D341Med (cell line): ENCODE data around the gene CTRL.

Experiments used
- DNase-seq: peaks from one replicate; pipeline ENCODE4 v3.0.0; 2012; ENCODE audit warnings: low spot score

CTRL gene

DNA sequence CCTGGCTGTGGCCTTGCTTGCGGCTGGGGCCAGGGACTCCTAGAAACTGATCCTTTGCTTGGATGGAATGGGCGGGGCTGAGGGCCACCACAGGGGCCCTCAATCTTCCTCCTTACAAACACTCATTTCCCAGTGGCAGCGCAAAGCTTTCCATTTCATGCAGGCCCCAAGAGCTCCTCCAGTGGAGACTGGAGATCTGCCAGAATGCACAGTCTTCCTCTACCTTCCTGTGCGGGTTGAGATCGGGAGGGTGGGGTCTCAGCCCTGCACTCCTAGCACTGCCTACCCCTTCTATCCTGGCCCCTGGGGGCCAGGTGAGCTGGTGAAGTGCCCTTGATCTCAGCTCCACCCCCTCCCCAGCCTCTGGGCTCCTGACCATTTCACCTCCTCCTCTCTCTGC is 45.3 kb downstream of the CTRL start:
- DNase-seq: no peak

DNA sequence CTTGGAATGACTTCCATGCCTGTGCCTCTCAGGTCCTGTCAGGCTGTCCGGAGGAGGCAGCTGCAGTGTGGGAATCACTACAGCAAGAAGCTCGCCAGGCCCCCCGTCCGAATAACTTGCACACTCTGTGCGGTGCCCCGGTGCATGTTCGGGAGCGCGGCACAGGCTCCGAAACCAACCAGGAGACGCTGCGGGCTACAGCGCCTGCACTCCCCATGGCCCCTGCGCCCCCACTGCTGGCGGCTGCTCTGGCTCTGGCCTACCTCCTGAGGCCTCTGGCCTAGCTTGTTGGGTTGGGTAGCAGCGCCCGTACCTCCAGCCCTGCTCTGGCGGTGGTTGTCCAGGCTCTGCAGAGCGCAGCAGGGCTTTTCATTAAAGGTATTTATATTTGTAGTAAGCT is 45.7 kb downstream of the CTRL start:
- no peak for DNase-seq

DNA sequence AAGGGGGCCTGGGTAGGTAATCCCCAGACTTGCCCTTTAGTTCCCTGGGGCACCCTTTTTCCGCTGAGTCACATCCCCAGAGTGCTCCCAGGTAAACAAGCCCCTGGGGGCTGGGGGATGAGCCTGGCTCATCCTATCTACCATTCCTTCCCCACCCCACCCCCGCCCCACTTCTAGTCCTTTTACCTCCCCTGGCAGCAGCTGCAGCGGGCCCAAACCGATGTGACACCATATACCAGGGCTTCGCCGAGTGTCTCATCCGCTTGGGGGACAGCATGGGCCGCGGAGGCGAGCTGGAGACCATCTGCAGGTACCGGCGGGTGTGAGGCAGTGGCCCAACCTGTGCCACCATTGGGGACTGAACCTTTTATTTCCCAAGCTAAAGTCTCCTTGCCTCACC is 46.1 kb downstream of the CTRL start:
- no peak for DNase-seq

DNA sequence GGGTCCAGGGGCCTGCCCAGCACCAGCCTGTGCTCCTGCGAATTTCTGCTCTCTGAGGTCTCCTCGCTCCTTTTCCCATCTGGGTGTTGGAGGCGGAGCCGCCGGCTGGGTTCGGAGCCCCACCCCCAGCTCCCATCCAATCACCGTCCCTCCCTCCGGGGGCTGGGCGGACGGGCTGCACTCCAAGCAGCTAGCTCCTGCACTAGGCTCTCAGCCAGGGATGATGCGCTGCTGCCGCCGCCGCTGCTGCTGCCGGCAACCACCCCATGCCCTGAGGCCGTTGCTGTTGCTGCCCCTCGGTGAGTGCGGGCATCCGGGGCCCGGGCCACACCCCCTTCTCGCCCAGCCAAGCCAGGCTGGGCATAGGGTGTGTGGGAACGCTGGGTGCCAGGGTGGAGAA is 47.0 kb downstream of the CTRL start, which contains the start of gene NRN1L:
NRN1L (plus strand) TSS at position 202 of the 400 bp plus-strand sequence; CDS start at position 221, 19 bp downstream.
- DNase-seq: peak; percentile 96

DNA sequence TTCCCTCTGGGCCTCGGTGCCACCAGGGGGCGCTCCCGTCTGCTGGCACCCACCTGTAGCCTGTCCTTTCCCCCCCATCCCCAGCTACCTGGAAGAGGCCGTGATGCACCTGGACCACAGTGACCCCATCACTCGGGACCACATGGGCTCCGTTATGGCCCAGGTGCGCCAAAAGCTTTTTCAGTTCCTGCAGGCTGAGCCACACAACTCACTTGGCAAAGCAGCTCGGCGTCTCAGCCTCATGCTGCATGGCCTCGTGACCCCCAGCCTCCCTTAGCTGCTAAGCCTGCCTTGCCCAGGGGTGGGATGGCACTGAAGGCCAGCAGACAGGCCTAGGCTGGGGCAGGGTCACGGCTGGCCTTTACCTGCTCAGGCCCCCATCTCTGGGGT is 47.8 kb downstream of the CTRL start:
- peak; percentile 80 for DNase-seq

DNA sequence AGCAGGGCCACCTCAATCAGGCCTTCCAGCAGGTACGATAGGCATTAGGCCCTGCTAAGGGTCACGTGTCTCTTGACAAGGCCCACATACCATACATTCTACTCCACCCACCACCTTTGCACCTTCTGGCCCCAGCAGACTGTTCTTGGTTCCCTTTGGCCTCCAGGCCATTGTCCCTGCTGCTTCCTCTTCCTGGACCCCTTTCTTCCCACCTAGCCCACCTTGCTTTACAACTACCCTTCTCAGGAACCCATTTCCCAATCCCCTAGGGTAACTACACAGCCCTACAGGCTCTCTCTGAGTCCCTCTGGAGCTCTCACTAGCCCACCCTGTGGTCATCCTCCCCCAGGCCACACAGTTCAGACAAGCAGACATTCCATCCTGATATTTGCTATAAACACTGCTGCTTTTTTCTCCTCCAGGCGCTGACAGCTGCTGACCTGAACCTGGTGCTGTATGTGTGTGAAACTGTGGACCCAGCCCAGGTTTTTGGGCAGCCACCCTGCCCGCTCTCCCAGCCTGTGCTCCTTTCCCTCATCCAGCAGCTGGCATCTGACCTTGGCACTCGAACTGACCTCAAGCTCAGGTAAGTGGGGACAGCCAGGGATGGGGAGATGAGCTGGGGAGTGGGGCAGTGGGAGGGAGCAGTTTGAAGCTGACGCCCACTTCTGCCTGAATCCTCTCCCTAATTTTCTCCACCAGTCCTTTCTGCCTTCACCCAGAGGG is 48.4 kb downstream of the CTRL start:
- no peak for DNase-seq

DNA sequence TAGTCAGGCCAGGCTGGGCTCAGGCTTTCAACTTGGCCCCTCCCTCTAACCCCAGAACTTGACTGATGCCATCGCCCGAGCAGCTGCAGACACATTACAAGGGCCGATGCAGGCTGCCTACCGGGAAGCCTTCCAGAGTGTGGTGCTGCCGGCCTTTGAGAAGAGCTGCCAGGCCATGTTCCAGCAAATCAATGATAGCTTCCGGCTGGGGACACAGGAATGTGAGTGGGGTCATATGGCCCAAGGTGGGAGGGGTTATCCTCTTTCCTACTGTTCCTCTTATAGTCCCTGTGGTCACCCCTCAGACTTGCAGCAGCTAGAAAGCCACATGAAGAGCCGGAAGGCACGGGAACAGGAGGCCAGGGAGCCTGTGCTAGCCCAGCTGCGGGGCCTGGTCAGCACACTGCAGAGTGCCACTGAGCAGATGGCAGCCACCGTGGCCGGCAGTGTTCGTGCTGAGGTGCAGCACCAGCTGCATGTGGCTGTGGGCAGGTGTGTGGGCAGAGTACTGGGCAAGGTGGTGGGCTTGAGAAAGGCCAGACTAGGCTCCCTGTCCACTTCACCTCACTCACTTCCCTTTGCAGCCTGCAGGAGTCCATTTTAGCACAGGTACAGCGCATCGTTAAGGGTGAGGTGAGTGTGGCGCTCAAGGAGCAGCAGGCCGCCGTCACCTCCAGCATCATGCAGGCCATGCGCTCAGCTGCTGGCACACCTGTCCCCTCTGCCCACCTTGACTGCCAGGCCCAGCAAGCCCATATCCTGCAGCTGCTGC is 49.1 kb downstream of the CTRL start:
- DNase-seq: no peak

DNA sequence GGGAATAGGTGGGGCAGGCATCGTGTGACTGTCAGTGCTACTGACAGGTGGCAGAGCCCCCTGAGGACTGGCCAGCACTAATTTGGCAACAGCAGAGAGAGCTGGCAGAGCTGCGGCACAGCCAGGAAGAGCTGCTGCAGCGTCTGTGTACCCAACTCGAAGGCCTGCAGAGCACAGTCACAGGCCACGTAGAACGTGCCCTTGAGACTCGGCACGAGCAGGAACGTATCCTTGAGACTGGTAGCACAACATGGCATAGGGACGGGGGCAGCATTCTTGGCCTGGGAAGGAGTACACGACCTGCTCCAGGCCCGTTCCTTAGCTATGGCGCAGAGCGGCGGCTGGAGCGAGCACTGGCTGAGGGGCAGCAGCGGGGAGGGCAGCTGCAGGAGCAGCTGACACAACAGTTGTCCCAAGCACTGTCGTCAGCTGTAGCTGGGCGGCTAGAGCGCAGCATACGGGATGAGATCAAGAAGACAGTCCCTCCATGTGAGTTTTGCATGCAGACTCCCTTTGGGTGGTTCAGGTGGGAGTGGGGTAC is 50.0 kb downstream of the CTRL start:
- DNase-seq: no peak

DNA sequence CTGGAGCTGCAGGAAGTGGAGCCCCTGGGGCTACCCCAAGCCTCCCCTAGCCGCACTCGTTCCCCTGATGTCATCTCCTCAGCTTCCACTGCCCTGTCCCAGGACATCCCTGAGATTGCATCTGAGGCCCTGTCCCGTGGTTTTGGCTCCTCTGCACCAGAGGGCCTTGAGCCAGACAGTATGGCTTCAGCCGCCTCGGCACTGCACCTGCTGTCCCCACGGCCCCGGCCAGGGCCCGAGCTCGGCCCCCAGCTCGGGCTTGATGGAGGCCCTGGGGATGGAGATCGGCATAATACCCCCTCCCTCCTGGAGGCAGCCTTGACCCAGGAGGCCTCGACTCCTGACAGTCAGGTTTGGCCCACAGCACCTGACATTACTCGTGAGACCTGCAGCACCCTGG is 51.1 kb downstream of the CTRL start:
- no peak for DNase-seq

DNA sequence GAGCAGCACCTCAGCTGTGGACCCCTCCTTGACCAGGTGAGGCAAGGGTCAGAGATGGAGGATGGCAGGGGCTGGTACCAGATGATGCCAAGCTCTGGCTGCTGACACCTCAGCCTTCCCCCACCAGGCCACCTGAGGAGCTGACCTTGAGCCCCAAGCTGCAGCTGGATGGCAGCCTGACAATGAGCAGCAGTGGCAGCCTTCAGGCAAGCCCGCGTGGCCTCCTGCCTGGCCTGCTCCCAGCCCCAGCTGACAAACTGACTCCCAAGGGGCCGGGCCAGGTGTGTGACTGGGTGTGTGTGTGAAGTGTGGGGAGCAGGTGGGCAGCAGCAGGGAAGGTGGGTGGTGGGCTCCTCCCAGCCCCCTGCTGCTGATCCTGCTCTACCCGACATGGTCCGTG is 51.7 kb downstream of the CTRL start:
- no peak for DNase-seq
